Hepatic stellate cell (primary cell): ENCODE measurements around the gene RBKS.
A peak's percentile ranks its signal among the peaks of the same experiment; 100 is the strongest.

Experiments used
- DNase-seq: peaks from one replicate; pipeline ENCODE4 v3.0.0; 2011; ENCODE audit warnings: low spot score

RBKS gene

DNA sequence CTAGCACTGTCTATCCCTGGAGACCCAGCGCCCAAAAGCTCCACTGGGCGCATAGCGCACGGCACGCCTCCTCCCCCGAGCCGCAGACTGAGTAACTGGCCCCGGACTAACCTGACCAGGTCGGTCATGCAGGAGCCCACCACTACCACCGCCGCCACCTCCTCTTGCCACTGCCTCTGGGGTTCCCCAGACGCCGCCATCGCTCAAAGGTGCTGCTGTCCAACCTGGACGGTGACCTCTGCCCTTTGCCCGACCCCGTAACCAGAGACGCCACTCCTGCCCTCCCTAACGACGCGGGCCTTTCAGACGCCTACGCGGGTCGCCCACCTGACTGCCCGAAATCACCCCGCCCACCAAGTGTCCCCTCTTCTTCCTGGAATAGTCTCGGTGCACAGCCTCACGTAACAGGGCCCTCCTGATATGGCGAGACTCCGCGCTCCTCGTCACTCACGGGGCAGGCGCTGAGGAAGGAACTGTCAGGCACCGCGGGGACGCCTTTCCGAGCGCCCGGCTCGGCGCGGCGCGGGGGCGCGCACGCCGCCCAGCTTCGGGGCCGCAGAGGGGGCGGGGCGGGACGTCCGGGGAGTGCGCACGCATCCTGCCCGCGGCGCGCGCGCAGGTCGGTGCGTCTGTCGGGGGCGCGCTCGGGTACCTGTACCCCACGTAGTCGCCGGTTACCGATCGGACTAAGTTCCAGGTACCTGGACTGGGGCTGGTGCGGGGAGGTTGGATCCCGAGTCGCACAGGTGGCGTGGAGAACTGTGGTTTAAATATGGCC, at the start of gene RBKS, which contains the start of gene BABAM2:
RBKS (minus strand) TSS at position 242 of the 778 bp plus-strand sequence; CDS start at position 200, 42 bp downstream.
BABAM2 (plus strand) TSS at position 584 of the 778 bp plus-strand sequence. CDS start 3,828 bp downstream, outside the sequence.
- peak; percentile 88 for DNase-seq

GRCh38 chr2:27935026-27935425, 44.8 kb upstream of the RBKS start:
- DNase-seq: no peak

DNA sequence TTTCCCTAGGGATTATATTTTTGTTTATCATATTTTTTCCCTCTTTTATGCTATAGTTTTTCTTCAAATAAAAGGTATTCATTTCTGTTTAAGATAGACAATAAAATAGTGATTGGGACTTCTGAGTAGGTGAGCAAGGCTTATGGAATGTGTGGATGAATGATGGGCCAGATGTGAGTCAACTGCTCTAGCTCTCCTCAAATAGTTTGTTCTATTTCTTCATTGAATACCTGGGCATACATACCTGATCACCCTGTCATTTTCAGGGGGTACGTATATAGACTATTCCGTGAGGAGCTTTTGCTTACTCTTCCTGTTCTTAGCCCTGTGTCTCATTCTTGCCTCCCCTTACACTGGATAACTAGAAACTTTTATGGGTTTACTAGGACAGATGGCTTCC, 42.2 kb upstream of the RBKS start:
- DNase-seq: peak; percentile 18

GRCh38 chr2:27931361-27931950, 41.3 kb upstream of the RBKS start:
- DNase-seq: no peak

GRCh38 chr2:27929916-27930486, 39.8 kb upstream of the RBKS start:
- DNase-seq: no peak

DNA sequence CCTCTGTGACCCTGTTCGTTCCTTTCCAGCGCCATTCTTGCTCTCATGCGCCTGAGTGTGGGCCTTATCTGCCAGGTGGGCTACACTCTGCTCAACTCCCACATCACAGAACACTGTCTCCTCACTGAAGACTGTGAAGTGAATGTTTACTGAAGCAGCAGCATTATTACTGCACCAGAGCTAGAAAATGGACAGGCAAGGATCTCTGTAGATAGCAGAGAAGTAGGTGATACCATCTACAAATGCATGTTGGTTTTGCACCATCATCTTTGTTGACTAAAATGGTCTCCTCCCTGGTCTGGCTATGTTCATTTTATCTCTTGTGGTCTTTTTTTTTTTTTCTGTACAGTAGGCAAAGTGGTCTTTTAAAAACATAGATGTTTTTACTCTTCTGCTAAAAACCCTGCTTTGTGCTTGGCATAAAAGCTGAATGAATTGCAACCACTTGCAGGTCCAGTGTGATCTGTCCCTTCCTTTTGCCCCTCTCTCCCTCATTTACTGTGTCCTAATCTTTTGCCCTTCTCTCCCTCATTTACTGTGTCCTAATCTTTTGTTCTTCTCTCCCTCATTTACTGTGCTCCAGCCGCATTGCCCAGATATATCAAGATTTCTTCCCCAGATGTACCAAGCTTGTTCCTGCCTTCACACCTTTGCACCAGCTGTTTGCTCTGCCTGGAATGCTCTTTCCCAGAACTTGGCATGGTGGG, 35.7 kb upstream of the RBKS start:
- no peak for DNase-seq

- no peak for DNase-seq
Measured at GRCh38 chr2:27922842-27923241, 32.7 kb upstream of the RBKS start.

GRCh38 chr2:27921880-27922547, 31.8 kb upstream of the RBKS start:
- no peak for DNase-seq

DNA sequence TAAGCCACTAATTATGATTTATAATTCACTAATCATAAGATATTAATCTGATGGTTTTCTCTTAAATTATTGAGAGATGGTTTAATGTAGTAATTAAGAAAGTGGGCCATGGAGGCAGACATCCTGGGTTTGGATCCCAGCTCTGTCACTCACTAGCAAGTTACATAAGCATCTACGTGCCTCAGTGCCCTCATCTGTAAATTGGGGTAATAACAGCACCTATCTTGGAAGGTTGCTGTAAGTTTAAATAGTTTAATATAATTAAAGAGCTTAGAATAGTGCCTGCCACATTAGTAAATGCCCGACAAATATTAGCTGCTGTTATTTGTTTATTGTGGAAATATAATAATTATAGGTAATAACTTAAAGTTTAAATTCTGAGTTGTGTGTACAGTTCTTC, 31.2 kb upstream of the RBKS start:
- no peak for DNase-seq

DNA sequence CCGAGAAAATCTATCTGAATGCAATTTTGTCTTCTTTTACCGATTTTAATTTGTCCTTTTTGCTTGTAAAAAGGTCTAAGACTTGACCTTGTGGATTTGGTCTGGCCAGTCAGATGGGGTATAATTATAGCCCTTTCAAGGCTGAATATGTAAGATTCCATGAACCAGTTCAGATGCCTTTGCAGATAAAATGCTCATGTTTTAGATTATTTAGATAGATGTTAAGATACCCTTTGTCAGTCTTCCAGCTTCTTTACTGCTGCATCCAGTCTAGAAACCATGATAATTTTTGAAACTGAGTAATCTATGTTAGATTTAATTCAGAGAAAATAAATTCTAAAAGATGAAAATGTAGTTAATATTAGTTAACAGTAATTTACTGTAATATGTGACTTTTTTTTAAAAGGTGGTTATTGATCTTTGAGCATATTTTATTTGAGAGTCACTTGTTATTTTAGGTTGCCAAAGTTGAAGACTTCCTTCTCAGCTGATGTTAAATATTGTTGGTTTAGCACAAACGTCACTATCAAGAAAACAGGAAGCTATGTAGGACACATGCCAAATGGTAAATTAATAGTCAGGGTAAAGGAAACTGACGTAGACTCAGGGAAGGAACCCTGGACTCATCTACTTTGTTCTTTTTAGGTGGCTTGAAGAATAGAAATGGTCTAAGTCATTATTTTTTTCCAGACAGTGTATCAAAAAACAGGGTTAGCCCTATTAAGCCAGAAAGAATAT, 30.1 kb upstream of the RBKS start:
- DNase-seq: peak; percentile 12

- DNase-seq: no peak
Measured at GRCh38 chr2:27916293-27916995, 26.3 kb upstream of the RBKS start.

- no peak for DNase-seq
Measured at GRCh38 chr2:27915874-27916273, 25.7 kb upstream of the RBKS start.

GRCh38 chr2:27915191-27915590, 25.0 kb upstream of the RBKS start:
- no peak for DNase-seq

GRCh38 chr2:27914805-27915175, 24.6 kb upstream of the RBKS start:
- no peak for DNase-seq

GRCh38 chr2:27914041-27914804, 24.0 kb upstream of the RBKS start:
- no peak for DNase-seq

GRCh38 chr2:27912512-27912911, 22.3 kb upstream of the RBKS start:
- DNase-seq: no peak

DNA sequence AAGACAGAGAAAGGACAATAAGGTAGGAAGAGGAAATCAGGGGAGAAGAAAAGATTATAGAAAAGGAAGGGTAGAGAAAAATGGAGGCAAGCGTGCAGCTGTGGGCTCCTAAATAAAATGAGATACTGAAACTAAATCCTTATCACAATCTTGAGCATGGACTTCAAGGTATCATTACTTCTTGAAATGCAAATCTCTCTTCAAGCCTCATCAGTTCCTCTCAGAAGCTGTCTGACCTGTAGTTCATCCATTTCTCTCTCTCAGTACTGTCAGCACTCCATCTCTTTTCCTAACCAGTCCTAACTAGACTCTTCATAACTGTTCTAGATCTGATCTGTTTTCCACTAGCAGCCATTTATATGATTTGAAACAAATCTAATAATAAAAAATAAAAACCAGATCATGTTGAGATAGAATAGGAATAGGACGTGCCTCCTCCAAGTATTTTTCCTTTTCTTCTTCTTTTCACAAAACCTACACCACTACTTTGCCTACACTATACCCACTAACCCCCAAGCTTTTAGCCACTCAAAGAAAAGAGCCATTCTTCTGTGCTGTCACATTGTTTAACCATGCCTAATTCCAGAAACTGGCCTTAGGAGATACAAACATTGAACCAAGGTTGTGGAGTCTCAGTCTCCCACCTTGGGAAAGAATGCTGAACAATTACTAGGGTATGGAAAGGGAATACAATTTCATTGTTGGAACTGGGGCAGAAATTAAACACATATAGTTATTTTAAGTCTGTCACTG, 21.4 kb upstream of the RBKS start:
- DNase-seq: no peak

DNA sequence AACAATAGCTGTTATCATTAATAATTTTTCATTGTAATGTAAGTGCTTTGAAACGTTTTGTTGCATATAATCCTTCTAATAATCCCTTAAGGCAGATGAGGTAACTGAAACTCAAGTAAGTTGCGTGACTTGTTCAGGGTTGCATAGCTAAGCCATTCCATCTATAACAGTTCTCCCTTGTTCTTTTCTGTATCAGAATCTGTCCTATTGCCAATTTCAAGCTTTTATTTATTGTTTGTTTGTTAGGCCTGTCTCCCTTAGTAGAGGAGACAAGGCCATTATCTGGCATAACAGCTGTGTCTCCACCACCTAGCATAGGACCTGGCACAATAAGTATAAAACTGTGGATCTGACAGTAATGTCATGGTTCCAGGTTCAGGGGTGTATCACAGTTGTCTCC, 19.7 kb upstream of the RBKS start:
- no peak for DNase-seq

- DNase-seq: no peak
Measured at GRCh38 chr2:27907547-27907946, 17.4 kb upstream of the RBKS start.
